ENCODE results near the gene CNPY4.

DNA sequence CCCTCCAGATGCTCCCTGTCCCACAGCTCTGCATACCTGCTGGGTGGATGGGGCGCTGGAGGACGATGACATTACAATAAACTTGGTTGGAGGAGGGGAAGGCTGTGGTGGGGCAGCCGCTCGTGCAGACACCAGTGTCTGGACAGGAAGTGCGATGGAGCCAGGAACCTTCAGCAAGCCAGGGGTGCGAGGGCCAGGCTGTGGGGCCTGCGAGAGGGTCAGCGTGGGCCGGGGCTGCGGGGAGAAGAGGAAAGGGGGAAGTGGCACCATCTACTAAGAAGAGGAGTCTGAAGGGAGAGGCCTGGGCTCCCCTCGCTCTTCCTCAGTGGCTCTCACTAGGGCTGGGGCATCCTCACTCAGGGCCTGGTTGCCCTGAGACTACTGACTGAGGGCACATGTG lies 11.5 kb upstream of the CNPY4 start:
- TF ChIP-seq, protein P1, sequence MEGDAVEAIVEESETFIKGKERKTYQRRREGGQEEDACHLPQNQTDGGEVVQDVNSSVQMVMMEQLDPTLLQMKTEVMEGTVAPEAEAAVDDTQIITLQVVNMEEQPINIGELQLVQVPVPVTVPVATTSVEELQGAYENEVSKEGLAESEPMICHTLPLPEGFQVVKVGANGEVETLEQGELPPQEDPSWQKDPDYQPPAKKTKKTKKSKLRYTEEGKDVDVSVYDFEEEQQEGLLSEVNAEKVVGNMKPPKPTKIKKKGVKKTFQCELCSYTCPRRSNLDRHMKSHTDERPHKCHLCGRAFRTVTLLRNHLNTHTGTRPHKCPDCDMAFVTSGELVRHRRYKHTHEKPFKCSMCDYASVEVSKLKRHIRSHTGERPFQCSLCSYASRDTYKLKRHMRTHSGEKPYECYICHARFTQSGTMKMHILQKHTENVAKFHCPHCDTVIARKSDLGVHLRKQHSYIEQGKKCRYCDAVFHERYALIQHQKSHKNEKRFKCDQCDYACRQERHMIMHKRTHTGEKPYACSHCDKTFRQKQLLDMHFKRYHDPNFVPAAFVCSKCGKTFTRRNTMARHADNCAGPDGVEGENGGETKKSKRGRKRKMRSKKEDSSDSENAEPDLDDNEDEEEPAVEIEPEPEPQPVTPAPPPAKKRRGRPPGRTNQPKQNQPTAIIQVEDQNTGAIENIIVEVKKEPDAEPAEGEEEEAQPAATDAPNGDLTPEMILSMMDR (IDR thresholded peaks at IDR 0.05; ENCODE audit: low read depth, low read length) = no peak
- TF ChIP-seq, protein P2, sequence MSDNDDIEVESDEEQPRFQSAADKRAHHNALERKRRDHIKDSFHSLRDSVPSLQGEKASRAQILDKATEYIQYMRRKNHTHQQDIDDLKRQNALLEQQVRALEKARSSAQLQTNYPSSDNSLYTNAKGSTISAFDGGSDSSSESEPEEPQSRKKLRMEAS (IDR thresholded peaks at IDR 0.05; ENCODE audit: low read depth, low read length) = no peak
- TF ChIP-seq POLR2A (IDR thresholded peaks at IDR 0.05; ENCODE audit: extremely low read depth, insufficient read length) (no peak), MYC (IDR thresholded peaks at IDR 0.05; ENCODE audit: low read depth, low read length) (no peak)

All from NB4 (cell line).